HT-29 (cell line): ENCODE measurements around the gene ABCC6. TPM values are rescaled to one million over a fixed set of nuclear protein-coding genes. Genes with fewer than 3 reads are reported as not detected.

ENCODE experiments used
- DNase-seq: peaks from one replicate; pipeline ENCODE4 v3.0.0-alpha.2; 2015; ENCODE audit warnings: low spot score
- total RNA-seq: library from RNA; depleted of rRNA; stranded (reverse); fragments of >200 nt; shearing (Covaris generic); gene quantifications from 2 replicates; pipeline ENCODE4 v1.2.3, GENCODE V29; 2014

ABCC6 gene
- total RNA-seq, 1 experiment from 2014 or later, result 5.1 TPM

DNA sequence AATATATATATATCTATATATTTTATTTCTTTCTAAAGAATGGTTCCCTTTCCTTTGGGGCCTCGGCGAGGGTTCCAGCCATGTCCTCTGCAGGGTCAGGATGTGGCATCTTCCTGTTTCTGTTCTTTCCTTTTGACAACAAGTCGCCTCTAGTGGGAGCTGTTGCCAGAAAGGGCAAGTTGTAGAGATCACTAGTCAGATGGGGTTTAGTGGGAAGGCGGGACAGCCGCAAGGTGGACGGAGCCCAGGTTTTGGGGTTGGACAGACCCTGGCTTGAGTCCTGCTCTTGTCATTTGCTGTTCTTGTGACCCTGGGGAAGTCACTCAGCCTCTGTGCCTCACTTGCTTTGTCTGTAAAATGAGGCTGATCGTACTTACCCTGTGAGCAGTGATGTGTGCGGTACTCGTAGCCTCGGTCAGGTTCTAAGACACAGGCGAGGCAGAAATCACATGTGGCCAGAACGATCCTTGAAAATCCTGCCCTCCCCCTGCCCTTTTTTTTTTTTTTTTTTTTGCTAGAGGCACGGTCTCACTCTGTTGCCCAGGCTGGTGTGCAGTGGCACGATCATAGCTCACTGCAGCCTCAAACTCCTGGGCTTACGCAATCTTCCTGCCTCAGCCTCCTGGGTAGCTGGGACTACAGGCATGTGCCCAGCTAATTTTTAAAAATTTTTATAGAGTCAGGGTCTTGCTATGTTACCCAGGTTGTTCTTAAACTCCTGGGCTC, 80.1 kb downstream of the ABCC6 start:
- no peak for DNase-seq

DNA sequence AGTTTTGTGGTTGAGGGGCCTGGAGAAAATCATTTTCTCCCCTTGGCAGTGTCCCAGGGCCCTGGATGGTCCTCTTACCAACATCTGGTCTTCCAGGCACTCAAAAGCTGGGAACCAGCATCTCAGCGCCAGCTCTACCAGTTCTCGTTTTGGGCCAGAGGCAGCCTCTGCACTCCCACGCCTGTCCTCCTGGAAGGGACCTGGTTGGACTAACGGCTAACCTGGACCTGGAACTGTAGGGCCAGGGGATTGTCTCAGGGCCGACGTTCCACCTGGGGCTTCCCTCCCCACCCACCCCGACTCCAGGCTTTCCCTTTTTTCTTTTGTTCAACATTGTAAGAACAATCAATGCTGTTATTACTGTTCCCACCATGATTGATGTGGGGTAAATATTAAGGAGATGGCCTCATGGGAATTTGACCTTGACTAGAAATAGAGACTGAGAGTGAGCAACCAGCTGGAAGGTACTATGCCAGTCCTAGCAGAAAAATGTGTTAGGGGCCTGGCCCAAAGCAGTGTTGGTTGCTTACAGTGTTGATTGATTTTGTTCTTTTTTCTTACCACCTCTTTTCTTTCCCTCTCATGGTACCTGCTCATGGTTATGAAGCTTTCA, 81.4 kb downstream of the ABCC6 start:
- no peak for DNase-seq

DNA sequence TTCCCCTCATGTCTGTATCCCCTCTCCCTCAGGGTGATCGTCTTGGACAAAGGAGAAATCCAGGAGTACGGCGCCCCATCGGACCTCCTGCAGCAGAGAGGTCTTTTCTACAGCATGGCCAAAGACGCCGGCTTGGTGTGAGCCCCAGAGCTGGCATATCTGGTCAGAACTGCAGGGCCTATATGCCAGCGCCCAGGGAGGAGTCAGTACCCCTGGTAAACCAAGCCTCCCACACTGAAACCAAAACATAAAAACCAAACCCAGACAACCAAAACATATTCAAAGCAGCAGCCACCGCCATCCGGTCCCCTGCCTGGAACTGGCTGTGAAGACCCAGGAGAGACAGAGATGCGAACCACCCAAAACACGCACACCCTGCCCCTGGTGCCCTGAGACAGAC, 82.2 kb downstream of the ABCC6 start:
- DNase-seq, result no peak

DNA sequence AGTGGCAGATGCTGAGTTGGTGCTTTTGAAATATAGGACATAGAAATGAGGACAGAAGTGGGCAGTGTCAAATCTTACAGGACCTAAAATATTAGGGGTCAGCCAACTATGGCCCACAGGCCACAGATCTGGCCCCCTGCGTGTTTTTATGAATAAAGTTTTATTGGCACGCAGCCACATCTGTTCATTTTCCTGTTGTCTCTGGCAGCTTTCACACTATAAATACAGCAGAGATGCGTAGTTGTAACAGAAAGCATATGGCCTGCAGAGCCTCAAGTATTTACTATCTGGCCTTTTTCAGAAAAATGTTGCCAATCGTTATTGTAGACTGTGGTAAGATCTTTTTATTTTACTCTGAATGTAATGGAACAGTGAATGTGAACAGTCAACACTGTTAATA, 82.8 kb downstream of the ABCC6 start:
- no peak for DNase-seq

DNA sequence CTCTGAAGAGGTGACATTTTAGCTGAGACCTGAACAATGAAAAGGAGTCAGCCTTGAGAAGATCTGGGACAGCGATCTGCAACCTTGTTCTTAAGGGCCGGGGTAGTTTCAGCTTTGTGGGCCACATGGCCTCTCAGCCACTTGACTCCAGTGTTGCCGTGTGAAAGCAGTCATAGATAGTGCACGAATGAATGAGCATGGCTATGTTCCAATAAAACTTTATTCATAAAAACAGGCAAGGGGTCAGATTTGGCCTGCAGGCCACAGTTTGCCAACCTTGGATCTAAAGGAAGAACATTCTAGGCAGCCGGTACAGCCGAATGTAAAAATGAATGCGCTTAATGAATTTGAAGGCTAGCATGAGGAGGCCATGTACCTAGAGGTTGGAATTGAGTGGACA, 83.5 kb downstream of the ABCC6 start:
- DNase-seq, result no peak

DNA sequence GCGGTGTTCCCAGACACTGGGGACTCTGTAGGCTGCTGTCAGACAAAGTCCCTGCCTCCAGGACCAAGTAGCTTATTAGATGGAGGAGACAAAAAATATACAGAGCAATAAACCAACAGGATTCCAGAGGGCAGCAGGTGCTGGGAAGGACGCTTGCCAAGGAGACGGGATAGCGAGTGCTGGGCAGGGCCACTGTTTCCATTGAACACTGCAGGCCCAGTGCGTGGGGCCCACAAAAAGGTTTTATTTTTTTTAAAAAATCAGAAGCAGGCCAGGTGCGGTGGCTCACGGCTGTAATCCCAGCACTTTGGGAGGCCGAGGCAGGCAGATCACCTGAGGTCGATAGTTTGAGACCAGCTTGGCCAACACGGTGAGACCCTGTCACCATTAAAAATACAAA, 84.2 kb downstream of the ABCC6 start:
- DNase-seq, result no peak

DNA sequence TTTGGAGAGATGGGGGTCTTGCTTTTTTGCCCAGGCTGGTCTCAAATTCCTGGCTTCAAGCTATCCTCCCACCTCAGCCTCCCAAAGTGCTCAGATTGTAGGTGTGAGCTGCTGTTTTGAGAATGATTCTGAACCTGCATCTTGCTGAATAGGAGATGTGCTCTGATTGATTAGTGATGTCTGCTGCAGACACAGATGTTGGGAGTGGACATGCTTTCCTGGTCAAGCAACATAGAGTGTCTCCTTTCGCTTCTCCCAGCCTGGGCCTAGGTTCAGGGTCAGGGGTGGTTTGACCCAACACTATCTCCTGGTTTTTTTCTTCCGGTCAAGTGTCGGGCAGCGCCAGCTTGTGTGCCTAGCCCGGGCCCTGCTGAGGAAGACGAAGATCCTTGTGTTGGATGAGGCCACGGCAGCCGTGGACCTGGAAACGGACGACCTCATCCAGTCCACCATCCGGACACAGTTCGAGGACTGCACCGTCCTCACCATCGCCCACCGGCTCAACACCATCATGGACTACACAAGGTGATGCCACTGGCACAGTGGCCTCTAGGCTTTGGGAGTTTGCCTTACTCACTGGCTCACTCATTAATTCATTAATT, 85.2 kb downstream of the ABCC6 start:
- no peak for DNase-seq

DNA sequence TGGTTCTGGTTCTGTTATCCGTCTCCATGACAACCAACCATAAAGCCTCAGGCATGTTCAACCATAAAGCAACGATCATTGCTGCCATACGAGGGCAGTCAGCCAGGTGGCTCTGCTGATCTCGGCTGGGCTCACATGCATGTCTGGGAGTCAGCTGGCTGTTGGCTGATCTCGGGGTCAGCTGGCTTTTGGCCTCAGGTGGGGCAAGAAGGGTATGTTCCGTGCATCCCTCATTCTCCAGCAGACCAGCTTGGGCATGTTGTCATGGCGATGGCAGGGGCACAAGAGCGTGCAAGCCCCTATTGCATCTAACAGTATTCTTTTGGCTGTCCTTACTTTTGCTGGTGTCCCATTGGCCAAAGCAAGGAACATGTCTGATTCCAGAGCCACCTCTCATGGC, 86.2 kb downstream of the ABCC6 start:
- DNase-seq, result peak; percentile 22

DNA sequence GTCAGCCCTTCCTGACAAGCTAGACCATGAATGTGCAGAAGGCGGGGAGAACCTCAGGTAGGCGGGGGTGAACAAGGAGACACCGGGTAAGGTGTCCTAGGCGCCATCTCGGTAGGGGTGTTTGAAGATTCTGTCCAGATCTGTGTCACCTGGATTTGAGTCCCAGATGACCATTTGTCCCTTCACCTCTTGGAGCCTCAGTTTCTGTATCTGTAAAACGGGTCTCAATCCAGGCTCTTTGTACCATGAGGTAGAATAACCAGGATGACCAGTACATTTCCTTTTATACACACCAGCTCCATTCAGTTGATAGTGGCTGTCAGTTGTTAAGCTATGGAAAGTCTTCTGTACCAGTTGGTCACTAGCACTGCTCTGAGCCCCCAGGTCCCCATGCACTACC, 86.7 kb downstream of the ABCC6 start:
- no peak for DNase-seq

DNA sequence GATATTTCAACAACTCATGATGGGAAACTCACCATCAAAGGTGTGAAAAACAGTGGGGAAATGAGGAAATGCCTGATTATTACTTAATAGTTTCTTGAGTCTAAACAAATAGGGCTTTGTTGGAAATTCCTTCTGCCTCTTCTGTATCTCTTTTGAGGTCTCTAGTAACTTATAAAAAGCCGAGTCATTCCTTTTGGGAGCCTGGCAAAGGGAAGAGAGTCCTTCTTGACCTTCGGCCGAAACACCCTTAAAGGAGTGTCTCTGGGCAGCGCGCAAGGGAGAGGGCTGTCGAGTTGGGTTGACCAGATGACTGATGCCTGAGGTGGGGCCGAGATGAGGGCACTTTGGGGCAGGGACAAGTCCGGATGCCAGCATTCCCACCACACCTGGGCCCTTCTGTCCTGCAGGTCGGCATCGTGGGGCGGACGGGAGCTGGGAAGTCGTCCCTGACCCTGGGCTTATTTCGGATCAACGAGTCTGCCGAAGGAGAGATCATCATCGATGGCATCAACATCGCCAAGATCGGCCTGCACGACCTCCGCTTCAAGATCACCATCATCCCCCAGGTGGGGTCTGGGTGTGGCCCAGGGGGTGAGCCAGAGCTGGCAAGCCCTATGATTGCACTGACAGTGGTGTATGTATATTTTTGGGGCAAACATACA, 89.2 kb downstream of the ABCC6 start:
- no peak for DNase-seq

DNA sequence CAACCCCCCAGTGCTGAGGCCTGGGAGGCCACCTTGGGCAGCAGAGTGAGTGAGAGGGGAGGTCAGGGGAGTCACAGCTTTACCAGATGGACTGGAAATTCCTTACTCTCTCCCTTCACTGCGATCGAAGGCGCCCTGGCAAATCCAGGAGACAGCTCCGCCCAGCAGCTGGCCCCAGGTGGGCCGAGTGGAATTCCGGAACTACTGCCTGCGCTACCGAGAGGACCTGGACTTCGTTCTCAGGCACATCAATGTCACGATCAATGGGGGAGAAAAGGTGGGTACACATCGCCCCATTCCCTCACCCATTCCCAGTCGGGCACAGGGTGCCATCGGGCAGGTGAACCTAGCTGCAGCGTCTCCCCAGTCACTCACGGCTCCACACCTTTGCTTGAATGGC, 91.6 kb downstream of the ABCC6 start:
- DNase-seq, result no peak

DNA sequence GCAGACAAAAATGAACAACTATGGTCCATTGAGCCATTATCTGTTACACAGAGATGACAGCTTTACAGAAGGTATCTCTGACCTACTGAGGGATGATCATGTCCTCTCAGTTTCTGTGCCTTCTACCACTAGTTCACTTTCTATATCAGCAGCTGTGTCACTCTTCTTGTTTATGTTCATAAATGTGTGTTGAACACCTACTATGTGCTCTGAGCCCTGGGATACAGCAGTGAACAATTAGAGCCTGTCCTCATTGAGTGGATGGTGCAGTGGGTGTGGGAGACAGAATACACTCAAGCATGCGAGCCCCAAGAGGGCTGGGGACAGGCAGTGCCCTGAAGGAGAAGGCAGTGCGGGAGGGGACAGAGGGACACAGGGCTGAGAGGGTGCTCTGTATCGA, 92.1 kb downstream of the ABCC6 start:
- no peak for DNase-seq

DNA sequence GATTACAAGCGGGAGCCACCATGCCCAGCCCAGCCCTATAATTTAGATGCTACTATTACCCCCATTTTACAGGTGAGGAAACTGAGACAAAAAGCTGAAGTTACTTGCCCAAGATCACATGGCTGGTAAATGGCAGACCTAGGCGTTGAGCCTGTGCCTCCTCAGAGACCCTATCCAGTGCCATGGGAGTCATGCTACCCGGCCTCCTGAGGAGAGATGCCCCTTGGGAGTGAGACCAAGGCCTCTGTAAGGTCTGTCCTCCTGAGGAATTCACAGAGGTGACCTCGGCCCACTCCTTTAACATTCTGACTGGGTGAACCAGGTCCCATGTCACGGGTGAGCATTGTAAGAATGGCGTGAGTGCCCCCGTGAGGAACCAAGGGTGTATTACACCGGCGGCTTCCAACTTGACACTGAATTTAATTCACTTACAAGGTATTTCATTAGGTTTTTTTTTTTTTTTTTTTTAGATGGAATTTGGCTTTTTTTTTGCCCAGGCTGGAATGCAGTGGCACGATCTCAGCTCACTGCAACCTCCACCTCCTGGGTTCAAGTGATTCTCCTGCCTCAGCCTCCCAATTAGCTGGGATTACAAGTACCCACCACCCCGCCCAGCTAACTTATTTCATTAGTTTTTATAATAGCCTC, 95.7 kb downstream of the ABCC6 start:
- DNase-seq, result peak; percentile 84

DNA sequence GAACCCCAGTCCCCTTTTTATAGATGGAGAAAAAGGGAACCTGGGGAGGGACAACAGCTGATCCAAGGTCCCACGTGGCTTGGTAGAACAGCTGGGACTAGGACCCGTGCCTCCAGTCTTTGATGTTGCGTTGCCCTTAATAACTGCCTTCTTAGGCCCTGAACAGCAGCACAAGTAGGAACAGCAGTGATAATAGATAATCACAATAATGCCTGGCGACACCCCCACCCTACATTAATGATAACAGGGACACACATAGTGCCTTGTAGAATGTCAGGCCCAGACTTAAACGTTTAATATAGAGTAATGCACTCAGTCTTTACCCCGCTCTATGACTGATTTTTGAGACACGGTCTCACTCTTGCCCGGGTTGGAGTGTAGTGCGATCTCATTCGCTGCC, 96.4 kb downstream of the ABCC6 start:
- DNase-seq, result no peak

DNA sequence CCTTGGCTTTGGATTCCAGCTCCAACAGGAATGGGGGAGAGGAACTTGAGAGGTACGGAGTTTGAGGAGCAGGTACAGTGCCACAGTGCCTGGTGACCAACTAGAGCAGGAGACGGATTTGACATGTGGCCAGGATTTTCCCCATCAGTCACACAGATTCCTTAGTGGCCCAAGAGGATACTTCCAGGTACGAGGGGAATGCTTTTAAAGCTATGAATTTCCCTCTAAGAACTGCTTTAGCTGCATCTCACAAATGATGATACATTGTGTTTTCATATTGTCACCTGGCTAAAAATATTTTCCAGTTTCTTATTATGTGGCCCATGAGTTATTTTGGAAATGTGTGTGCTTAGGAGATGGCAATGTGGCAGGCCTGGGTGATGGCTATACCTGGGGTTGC, 98.3 kb downstream of the ABCC6 start:
- no peak for DNase-seq

DNA sequence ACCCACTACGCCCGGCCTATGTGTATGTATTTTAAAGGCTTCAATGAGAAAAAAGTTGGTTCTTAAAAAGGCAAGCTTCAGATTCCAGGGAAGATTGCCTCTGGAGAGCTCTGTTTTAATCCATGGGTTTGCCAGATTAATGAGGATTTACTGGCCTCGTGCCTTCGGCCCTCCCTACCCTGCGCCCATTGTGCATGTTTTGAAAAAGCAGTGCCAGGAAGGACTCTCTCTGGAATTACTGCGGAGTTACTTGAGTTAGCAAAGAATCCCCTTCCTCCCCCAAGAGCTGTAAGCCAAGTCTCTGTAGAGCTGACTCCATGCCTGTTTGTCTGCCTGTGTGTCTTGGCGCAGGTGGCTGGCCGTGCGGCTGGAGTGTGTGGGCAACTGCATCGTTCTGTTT, 98.9 kb downstream of the ABCC6 start:
- DNase-seq, result no peak

DNA sequence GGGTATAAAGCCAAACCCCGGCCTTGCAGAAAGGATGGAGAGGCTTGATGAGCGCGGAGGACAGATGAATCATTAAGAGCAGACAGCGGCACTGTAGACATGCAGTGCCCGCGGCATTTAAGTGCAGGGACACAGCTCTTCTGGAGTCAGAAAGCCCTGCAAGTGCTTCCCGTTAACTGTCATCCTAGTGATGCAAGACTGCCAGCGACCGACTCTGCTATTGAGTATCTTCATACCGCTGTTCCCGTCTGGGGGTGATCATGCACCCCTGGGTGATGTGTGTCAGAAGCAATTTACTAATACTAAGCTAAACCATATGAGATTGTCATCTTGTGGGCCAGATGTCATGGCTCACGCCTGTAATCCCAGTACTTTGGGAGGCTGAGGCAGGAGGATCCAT, 101.0 kb downstream of the ABCC6 start:
- DNase-seq, result no peak

DNA sequence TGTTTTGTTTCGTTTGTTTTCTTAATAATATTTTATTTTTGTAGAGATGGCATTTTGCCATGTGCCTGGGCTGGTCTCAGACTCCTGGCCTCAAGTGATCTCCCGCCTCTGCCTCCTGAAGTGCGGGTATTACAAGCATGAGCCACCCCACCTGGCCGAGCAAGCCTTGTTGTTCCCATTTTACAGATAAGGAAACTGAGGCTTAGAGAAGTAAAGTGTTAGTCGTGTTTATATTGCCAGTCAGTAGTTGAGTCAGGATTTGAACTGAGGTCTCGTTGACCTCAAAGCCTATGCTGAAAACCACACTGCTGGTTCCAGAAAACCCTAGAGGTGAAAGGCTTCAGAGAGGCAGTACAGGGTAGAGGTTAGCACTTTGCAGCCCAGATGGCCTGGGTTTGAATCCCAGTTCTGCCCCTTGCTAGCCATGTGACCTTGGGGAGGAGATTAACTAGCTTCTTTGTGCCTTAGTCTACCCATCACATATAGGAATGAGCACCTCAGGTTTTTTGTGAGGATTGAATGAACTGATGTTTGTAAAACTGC, 102.0 kb downstream of the ABCC6 start:
- DNase-seq, result no peak

DNA sequence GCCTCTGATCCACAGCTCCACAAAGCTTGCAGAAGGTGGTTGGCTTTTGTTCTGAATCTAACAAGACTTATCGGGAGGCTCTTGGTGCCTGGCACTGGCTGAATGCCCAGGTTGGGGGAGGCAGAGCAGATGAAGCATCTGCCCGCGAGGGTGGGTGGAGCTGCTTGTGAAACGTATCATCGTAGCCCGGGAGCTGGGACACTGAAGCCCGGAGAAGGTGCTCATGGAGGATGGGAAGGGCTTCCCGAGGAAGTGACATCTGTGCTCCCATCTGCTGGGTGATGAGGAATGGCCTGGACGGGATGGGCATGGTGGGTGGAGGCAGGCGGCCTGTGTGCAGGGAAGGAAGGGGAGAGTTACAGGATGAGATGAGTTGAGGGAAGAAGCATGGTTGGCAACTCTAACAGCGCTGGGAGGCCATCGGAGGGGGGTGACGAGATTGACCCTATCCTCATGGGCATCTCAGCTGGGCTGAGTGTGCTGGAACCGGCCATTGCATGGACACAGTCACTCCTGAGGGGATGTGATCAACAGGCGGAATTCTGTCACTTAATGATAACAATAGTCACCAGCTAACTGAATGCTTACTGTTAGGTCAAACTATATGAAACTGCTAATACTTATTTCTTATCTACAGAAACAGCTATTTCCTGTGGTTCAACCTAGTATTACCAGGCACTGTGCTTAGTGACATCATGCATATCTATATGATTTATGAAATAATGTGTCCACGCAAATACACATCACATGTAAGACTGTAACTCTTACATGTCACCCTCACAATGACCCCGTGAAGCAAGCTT, 102.7 kb downstream of the ABCC6 start:
- peak; percentile 82 for DNase-seq

DNA sequence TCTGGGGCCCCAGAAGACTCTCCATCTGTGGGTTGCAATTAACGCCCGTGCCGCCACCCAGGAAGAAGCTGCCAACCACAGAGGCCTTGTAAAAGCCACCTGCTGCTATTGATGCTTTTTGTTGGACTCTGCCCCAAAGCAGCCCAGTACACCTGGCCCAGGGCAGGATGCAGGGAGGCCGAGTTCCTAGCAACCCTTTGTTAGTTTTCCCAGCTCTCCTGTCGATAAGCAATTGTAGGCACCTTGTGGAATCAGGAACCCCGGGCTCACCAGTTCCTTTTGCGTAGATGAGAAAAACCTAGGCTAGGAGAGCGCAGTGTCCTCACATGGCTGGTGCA, 103.3 kb downstream of the ABCC6 start:
- DNase-seq, result peak; percentile 85

DNA sequence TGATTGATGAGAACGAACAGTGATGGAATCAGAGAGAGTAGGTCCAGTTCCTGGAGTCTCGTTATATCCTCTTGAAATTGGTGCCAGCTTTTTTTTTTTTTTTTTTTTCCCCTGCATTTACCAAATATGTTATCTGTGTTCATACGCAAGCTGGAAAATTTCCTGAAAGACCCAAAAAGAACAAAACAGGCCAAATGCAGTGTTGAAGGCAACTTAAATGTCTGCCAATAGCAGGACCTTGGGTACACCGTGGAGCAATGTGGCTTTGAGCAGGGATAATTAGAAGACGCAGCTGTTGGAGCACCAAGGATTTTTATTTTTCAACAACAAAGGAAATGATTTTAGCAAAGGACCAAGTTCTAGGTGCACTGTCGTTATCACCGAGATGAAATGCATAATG, 105.0 kb downstream of the ABCC6 start:
- no peak for DNase-seq
